Karpas-422 (cell line): ENCODE data around the gene NALCN. TPM values are rescaled to one million over a fixed set of nuclear protein-coding genes. Genes with fewer than 3 reads are reported as not detected.

Experiments used
- DNase-seq: peaks from one replicate; pipeline ENCODE4 v3.0.0-alpha.2; 2015
- H2AFZ ChIP-seq: fragments of 200-600 bp; sonication (generic); 2 replicates; pipeline ENCODE4 v1.6.1; 2014; ENCODE audit warnings: antibody characterized with exemption, low read length, mixed read lengths
- H3K27ac ChIP-seq: fragments of 200-600 bp; sonication (generic); 2 replicates; pipeline ENCODE4 v1.5.1; 2014; ENCODE audit warnings: mild to moderate bottlenecking, low read length, moderate library complexity
- H3K27me3 ChIP-seq: fragments of 200-600 bp; sonication (generic); 2 replicates; pipeline ENCODE4 v1.6.1; 2014; ENCODE audit warnings: low read length, mixed read lengths
- H3K36me3 ChIP-seq: fragments of 200-600 bp; sonication (generic); 2 replicates; pipeline ENCODE4 v1.6.1; 2014; ENCODE audit warnings: low read length, mixed read lengths; ENCODE audit not compliant: insufficient read depth
- H3K4me1 ChIP-seq: fragments of 200-600 bp; sonication (generic); 2 replicates; pipeline ENCODE4 v1.6.1; 2014; ENCODE audit warnings: mild to moderate bottlenecking, low read length, mixed read lengths
- H3K4me2 ChIP-seq: fragments of 200-600 bp; sonication (generic); 2 replicates; pipeline ENCODE4 v1.6.1; 2014; ENCODE audit warnings: low read length, low read depth, mild to moderate bottlenecking; ENCODE audit not compliant: poor library complexity, severe bottlenecking
- H3K4me3 ChIP-seq: fragments of 200-600 bp; sonication (generic); 2 replicates; pipeline ENCODE4 v1.5.1; 2014; ENCODE audit warnings: mild to moderate bottlenecking, antibody characterized with exemption, low read length, mixed read lengths
- H3K79me2 ChIP-seq: fragments of 200-600 bp; sonication (generic); 2 replicates; pipeline ENCODE4 v1.6.1; 2014; ENCODE audit warnings: mild to moderate bottlenecking, low read length, mixed read lengths
- H3K9ac ChIP-seq: fragments of 200-600 bp; sonication (generic); 2 replicates; pipeline ENCODE4 v1.6.0; 2014; ENCODE audit warnings: low read length
- H3K9me2 ChIP-seq: fragments of 200-600 bp; sonication (generic), shearing (Covaris generic); replicated peaks from 2 replicates; pipeline ENCODE4 v1.6.0; 2014; ENCODE audit warnings: mild to moderate bottlenecking, low read length, moderate library complexity; ENCODE audit not compliant: insufficient read depth
- H3K9me3 ChIP-seq: fragments of 300-700, 200-600 bp; sonication (generic); 2 replicates; pipeline ENCODE4 v1.6.1; 2014; ENCODE audit warnings: low read length, mixed read lengths
- H4K20me1 ChIP-seq: fragments of 200-600 bp; sonication (generic); 2 replicates; pipeline ENCODE4 v1.6.1; 2014; ENCODE audit warnings: mild to moderate bottlenecking, antibody characterized with exemption, low read length, low read depth; ENCODE audit not compliant: insufficient read depth
- total RNA-seq: library from RNA; depleted of rRNA; stranded (reverse); fragments of >200 nt; shearing (Covaris generic); gene quantifications from 2 replicates; pipeline ENCODE4 v1.2.3, GENCODE V29; 2014; ENCODE audit warnings: low replicate concordance

NALCN gene
- total RNA-seq, 1 experiment from 2014 or later, result 0.04 TPM

- Histone ChIP-seq H3K4me1 (peaks cover 8% of the 10 kb centered on the region), H4K20me1 (no peaks in the 10 kb centered on the region), H3K4me2 (no peak overlapping the region), H3K9me2 (no peaks in the 10 kb centered on the region), H3K9ac (no peak overlapping the region), H3K36me3 (no peaks in the 10 kb centered on the region), H3K4me3 (no peak overlapping the region), H3K27me3 (no peaks in the 10 kb centered on the region), H3K27ac (no peak overlapping the region), H3K79me2 (no peaks in the 10 kb centered on the region), H2AFZ (no peak overlapping the region), H3K9me3 (no peaks in the 10 kb centered on the region)
- no peak for DNase-seq
Measured at GRCh38 chr13:101305981-101306411, 110.3 kb downstream of the NALCN start.

DNA sequence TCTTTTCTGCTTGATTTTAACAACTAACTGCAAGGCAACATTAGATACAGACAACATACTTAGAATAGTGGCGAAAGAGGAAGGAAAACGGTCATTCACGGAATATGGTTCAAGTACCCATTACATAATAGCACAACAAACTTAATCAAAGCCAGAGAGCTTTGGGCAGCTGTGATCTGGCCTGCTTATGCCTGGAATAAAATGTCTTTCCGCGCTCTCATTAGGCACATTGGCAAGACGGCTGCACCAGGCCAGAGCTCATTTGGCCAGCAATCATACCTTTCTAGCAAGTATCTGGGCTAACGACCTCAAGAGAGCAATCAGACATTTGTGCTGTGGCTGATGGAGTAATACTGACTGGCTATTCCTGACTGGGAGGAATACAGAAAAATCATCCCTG, 112.8 kb downstream of the NALCN start:
- H3K9ac ChIP-seq, result no peak overlapping the region
- H3K4me2 ChIP-seq, result peak overlapping the region; percentile 10
- no peak overlapping the region for H3K4me3 ChIP-seq
- H3K9me3 ChIP-seq, result no peaks in the 10 kb centered on the region
- no peaks in the 10 kb centered on the region for H3K27me3 ChIP-seq
- H3K4me1 ChIP-seq, result peaks cover 8% of the 10 kb centered on the region
- peak overlapping the region; percentile 39; the same call in 1 of the 2 replicates for H2AFZ ChIP-seq
- H3K9me2 ChIP-seq, result no peaks in the 10 kb centered on the region
- H3K36me3 ChIP-seq, result no peaks in the 10 kb centered on the region
- DNase-seq, result no peak
- no peaks in the 10 kb centered on the region for H4K20me1 ChIP-seq
- no peak overlapping the region for H3K27ac ChIP-seq
- H3K79me2 ChIP-seq, result no peaks in the 10 kb centered on the region

DNA sequence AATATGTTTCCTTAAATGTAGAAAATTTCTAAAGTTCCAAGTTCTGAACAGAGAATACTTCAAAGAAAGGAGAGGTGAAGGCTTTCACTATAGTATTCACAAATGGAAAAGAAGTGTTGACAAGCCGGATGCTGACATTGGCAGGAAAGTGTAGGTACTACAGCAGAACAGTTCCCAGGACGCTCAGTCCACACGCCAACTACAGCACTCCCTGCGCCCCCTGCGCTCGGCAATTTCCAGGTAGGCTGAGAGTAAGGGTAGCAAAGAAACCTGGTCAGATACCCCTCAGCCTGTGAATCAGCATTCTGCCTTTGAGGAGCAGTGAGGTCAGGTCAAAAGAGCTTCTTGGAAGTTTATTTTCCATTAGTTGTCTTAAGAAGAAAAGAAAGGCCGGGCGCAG, 115.3 kb downstream of the NALCN start:
- Histone ChIP-seq H3K9me3 (no peaks in the 10 kb centered on the region), H3K27me3 (no peaks in the 10 kb centered on the region), H3K4me2 (no peak overlapping the region), H3K9me2 (no peaks in the 10 kb centered on the region), H3K4me3 (no peak overlapping the region), H2AFZ (no peak overlapping the region), H3K27ac (no peak overlapping the region), H3K36me3 (no peaks in the 10 kb centered on the region), H3K79me2 (no peaks in the 10 kb centered on the region), H3K4me1 (peaks cover 8% of the 10 kb centered on the region), H4K20me1 (no peaks in the 10 kb centered on the region), H3K9ac (no peak overlapping the region)
- DNase-seq, result no peak

DNA sequence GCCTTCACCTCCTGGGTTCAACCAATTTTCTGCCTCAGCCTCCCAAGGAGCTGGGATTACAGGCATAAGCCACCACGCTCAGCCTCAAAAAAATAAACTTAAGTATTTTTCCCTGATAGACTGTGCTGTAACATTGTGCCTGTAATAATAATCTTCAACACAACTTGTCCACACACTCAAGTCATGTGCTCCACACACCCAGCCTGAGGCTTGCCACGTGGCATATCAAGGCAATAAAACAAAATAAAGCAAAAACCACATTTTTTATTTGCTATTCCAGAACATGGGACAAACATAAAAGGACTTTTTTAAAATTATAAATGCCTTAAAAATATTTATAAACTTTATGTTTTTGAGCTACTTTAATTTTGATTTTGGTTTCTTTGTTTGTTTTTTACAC, 115.8 kb downstream of the NALCN start:
- Histone ChIP-seq H3K27me3 (no peaks in the 10 kb centered on the region), H3K79me2 (no peaks in the 10 kb centered on the region), H3K9me2 (no peaks in the 10 kb centered on the region), H3K4me3 (no peak overlapping the region), H2AFZ (no peak overlapping the region), H3K9me3 (no peaks in the 10 kb centered on the region), H3K4me2 (no peak overlapping the region), H3K27ac (no peak overlapping the region), H3K4me1 (peaks cover 8% of the 10 kb centered on the region), H3K9ac (no peak overlapping the region), H4K20me1 (no peaks in the 10 kb centered on the region), H3K36me3 (no peaks in the 10 kb centered on the region)
- no peak for DNase-seq

GRCh38 chr13:101298517-101298916, 117.8 kb downstream of the NALCN start:
- Histone ChIP-seq H3K9ac (no peak overlapping the region), H3K36me3 (no peaks in the 10 kb centered on the region), H4K20me1 (no peaks in the 10 kb centered on the region), H3K9me2 (no peaks in the 10 kb centered on the region), H3K4me2 (no peak overlapping the region), H3K9me3 (no peaks in the 10 kb centered on the region), H3K4me3 (no peak overlapping the region), H3K4me1 (peaks cover 7% of the 10 kb centered on the region), H2AFZ (no peak overlapping the region), H3K27ac (no peak overlapping the region), H3K27me3 (no peaks in the 10 kb centered on the region), H3K79me2 (no peaks in the 10 kb centered on the region)
- DNase-seq, result peak; percentile 66

DNA sequence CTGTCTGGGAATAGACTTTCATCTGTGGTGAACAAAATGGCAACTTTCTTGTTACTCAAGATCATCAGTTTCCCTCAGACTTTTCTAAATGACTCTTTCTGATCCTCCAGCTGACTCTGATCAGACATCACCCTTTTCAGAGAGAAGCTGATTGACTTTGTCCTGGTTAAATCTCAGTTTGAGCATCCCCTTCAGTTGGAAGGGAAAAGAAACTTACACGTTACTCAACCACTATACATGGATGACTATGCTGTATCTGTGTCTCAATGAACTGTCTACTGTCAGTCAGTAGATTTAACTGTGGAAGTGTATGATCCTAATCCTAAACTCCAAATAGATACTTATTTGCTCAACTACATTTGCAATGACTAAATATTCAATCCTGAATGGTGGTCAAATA, 118.5 kb downstream of the NALCN start:
- H3K9me3 ChIP-seq, result no peaks in the 10 kb centered on the region

GRCh38 chr13:101292711-101293110, 123.6 kb downstream of the NALCN start:
- H3K27ac ChIP-seq, result no peak overlapping the region

More for the DNA sequence above, 118.5 kb downstream of the NALCN start:
- H3K9ac ChIP-seq, result no peak overlapping the region
- no peaks in the 10 kb centered on the region for H3K9me2 ChIP-seq
- no peak overlapping the region for H3K4me2 ChIP-seq
- no peaks in the 10 kb centered on the region; the same call in 1 of the 2 replicates for H3K4me1 ChIP-seq
- H3K79me2 ChIP-seq, result no peaks in the 10 kb centered on the region
- H3K4me3 ChIP-seq, result no peak overlapping the region
- no peak overlapping the region for H3K27ac ChIP-seq
- no peak for DNase-seq
- H3K27me3 ChIP-seq, result no peaks in the 10 kb centered on the region
- no peaks in the 10 kb centered on the region for H3K36me3 ChIP-seq
- H4K20me1 ChIP-seq, result no peaks in the 10 kb centered on the region
- no peak overlapping the region for H2AFZ ChIP-seq

DNA sequence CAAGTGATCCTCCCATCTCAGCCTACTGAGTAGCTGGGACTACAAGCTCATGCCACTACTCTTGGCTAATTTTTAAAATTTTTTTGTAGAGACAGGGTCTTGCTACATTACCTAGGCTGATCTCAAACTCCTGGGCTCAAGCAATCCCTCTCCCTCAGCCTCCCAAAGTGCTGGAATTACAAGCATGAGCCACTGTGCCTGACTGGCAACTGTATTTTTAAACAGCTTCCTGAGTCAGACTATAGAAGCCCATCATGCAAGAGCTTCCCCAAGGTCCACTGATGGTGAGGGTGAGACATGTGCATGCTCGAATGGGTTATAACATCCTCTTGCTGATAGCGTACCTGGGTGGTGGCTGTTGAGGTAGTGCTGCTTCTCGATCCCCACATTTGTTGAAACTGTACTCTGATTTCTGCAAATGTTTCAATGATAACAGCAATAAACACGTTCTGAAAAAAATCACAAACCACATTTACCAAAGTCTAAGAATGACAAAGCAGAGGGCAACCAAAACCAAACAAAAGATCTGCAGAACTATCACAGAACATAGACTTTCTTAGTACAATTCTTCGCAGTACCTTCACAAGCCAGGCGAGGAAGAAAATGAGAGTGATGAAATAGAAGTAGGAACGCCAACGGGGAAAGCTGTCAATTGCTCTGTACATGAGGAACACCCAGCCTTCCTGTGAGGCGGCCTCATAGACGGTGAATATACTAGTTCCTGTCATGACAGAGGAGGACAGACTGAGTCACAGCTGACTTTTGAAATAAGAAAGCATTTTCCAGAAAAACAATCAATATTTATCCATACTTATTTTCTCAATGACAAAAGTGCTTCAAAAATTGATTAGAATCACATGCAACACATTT, 124.4 kb downstream of the NALCN start:
- no peak overlapping the region for H3K27ac ChIP-seq
- H2AFZ ChIP-seq, result peak overlapping the region; percentile 16; the same call in 1 of the 2 replicates
- H3K36me3 ChIP-seq, result no peaks in the 10 kb centered on the region
- H4K20me1 ChIP-seq, result no peaks in the 10 kb centered on the region
- no peaks in the 10 kb centered on the region for H3K27me3 ChIP-seq
- no peak overlapping the region for H3K4me2 ChIP-seq
- H3K9ac ChIP-seq, result no peak overlapping the region
- no peak overlapping the region for H3K4me3 ChIP-seq
- H3K4me1 ChIP-seq, result peaks cover 16% of the 10 kb centered on the region
- DNase-seq, result no peak
- no peaks in the 10 kb centered on the region for H3K9me2 ChIP-seq
- no peaks in the 10 kb centered on the region for H3K9me3 ChIP-seq
- H3K79me2 ChIP-seq, result no peaks in the 10 kb centered on the region

More at GRCh38 chr13:101292711-101293110, 123.6 kb downstream of the NALCN start:
- Histone ChIP-seq H3K4me3 (no peak overlapping the region), H3K4me2 (no peak overlapping the region), H3K4me1 (peaks cover 8% of the 10 kb centered on the region), H3K9me3 (no peaks in the 10 kb centered on the region), H2AFZ (no peak overlapping the region), H3K36me3 (no peaks in the 10 kb centered on the region), H4K20me1 (no peaks in the 10 kb centered on the region), H3K27me3 (no peaks in the 10 kb centered on the region), H3K9ac (no peak overlapping the region), H3K79me2 (no peaks in the 10 kb centered on the region), H3K9me2 (no peaks in the 10 kb centered on the region)
- DNase-seq, result no peak
